ENCODE data around the gene GIMAP8. TPM values are rescaled to one million over a fixed set of nuclear protein-coding genes. Genes with fewer than 3 reads are reported as not detected.
A peak's percentile ranks its signal among the peaks of the same experiment; 100 is the strongest.

GIMAP8 gene
- total RNA-seq, 1 donor from 2014 or later: not detected

GRCh38 chr7:150402671-150403321 lies 47.6 kb upstream of the GIMAP8 start:
- DNase-seq: no peak
- TF ChIP-seq CTCF (IDR thresholded peaks at IDR 0.05; ENCODE audit: partially characterized antibody, unreplicated experiment): no peak
- Mint-ChIP-seq H3K36me3 (ENCODE audit: unreplicated experiment) (peaks cover 3% of the 10 kb centered on the region), H3K27ac (ENCODE audit: unreplicated experiment) (peak overlapping the region; percentile 96), H3K9me3 (ENCODE audit: unreplicated experiment) (peaks cover 18% of the 10 kb centered on the region), H3K27me3 (ENCODE audit: unreplicated experiment) (peaks cover 16% of the 10 kb centered on the region), H3K4me3 (ENCODE audit: unreplicated experiment) (peak overlapping the region; percentile 76), H3K4me1 (ENCODE audit: low read depth, unreplicated experiment) (peaks cover 70% of the 10 kb centered on the region)

GRCh38 chr7:150403376-150404171 lies 46.9 kb upstream of the GIMAP8 start:
- peaks cover 70% of the 10 kb centered on the region for H3K4me1 Mint-ChIP-seq (ENCODE audit: low read depth, unreplicated experiment)
- H3K4me3 Mint-ChIP-seq (ENCODE audit: unreplicated experiment): peak overlapping the region; percentile 55
- no peak for TF ChIP-seq CTCF (IDR thresholded peaks at IDR 0.05; ENCODE audit: partially characterized antibody, unreplicated experiment)
- H3K36me3 Mint-ChIP-seq (ENCODE audit: unreplicated experiment): peaks cover 3% of the 10 kb centered on the region
- peaks cover 18% of the 10 kb centered on the region for H3K9me3 Mint-ChIP-seq (ENCODE audit: unreplicated experiment)
- peaks cover 16% of the 10 kb centered on the region for H3K27me3 Mint-ChIP-seq (ENCODE audit: unreplicated experiment)
- H3K27ac Mint-ChIP-seq (ENCODE audit: unreplicated experiment): peak overlapping the region; percentile 89
- no peak for DNase-seq

- Mint-ChIP-seq H3K27ac (ENCODE audit: unreplicated experiment) (peak overlapping the region; percentile 89), H3K36me3 (ENCODE audit: unreplicated experiment) (peaks cover 3% of the 10 kb centered on the region), H3K4me1 (ENCODE audit: low read depth, unreplicated experiment) (peaks cover 67% of the 10 kb centered on the region), H3K4me3 (ENCODE audit: unreplicated experiment) (peak overlapping the region; percentile 77), H3K9me3 (ENCODE audit: unreplicated experiment) (peaks cover 21% of the 10 kb centered on the region), H3K27me3 (ENCODE audit: unreplicated experiment) (peaks cover 16% of the 10 kb centered on the region)
- DNase-seq: no peak
- no peak for TF ChIP-seq CTCF (IDR thresholded peaks at IDR 0.05; ENCODE audit: partially characterized antibody, unreplicated experiment)
These were observed 46.1 kb upstream of the GIMAP8 start for GRCh38 chr7:150404172-150404804.

GRCh38 chr7:150404805-150405583 lies 45.4 kb upstream of the GIMAP8 start:
- DNase-seq: peak; percentile 92
- peaks cover 3% of the 10 kb centered on the region for H3K36me3 Mint-ChIP-seq (ENCODE audit: unreplicated experiment)
- peaks cover 21% of the 10 kb centered on the region for H3K9me3 Mint-ChIP-seq (ENCODE audit: unreplicated experiment)
- peaks cover 15% of the 10 kb centered on the region for H3K27me3 Mint-ChIP-seq (ENCODE audit: unreplicated experiment)
- peak overlapping the region; percentile 89 for H3K27ac Mint-ChIP-seq (ENCODE audit: unreplicated experiment)
- peak overlapping the region; percentile 93 for H3K4me3 Mint-ChIP-seq (ENCODE audit: unreplicated experiment)
- peaks cover 61% of the 10 kb centered on the region for H3K4me1 Mint-ChIP-seq (ENCODE audit: low read depth, unreplicated experiment)
- no peak for TF ChIP-seq CTCF (IDR thresholded peaks at IDR 0.05; ENCODE audit: partially characterized antibody, unreplicated experiment)
